NT2/D1 (cell line): ENCODE results near the gene VSTM2L.

ENCODE experiments used
- DNase-seq: peaks from one replicate; pipeline ENCODE4 v3.0.0-alpha.2; 2011; ENCODE audit warnings: low read depth, low spot score
- H3K27me3 ChIP-seq: 2 replicates; pipeline ENCODE4 v1.6.0; 2011; ENCODE audit warnings: mild to moderate bottlenecking; ENCODE audit not compliant: insufficient read length, insufficient read depth
- H3K36me3 ChIP-seq: 2 replicates; pipeline ENCODE4 v1.6.1; 2011; ENCODE audit warnings: mild to moderate bottlenecking, low read length, mixed read lengths; ENCODE audit not compliant: insufficient read depth, insufficient read length
- H3K4me1 ChIP-seq: 2 replicates; pipeline ENCODE4 v1.5.1; 2011; ENCODE audit not compliant: insufficient read depth, insufficient read length
- H3K4me3 ChIP-seq: 2 replicates; pipeline ENCODE4 v1.5.1; 2011; ENCODE audit warnings: low read depth; ENCODE audit not compliant: insufficient read length
- H3K9ac ChIP-seq: 2 replicates; pipeline ENCODE4 v1.6.0; 2011; ENCODE audit warnings: low read depth; ENCODE audit not compliant: insufficient read length
- H3K9me3 ChIP-seq: 2 replicates; pipeline ENCODE4 v1.5.1; 2011; ENCODE audit warnings: mild to moderate bottlenecking, low read length; ENCODE audit not compliant: insufficient read depth
- SUZ12 ChIP-seq: IDR thresholded peaks from 2 replicates; pipeline ENCODE4 v1.6.1; 2011; ENCODE audit not compliant: insufficient read length, insufficient read depth; ENCODE audit errors: extremely low read depth
- YY1 ChIP-seq: IDR thresholded peaks from 2 replicates; pipeline ENCODE4 v1.6.1; 2011; ENCODE audit not compliant: insufficient read length, insufficient read depth
- ZNF274 ChIP-seq: IDR thresholded peaks from 2 replicates; pipeline ENCODE4 v1.6.1; 2011; ENCODE audit warnings: mild to moderate bottlenecking, low read depth, low read length

VSTM2L gene

DNA sequence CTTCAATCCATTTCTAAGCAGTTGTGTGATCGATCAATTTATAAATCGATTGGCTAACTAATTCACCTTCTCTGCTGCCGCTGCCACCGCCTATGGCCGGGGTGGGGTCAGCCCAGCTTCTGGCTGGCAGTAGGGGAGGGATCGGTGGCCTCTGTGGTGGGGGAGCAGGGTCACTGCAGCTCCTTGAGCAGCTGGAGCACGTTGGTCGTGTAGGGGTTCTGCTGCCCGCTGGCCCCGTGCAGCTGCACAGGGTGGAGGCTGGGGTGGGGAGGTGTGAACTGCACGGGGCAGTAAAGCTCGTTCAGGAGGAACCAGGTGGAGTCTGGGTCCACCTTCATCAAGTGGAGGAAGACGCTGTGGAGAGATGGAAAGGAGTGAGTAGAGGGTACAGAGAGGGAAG lies 80.4 kb downstream of the VSTM2L start:
- no peaks in the 10 kb centered on the region for H3K4me1 ChIP-seq
- H3K4me3 ChIP-seq: no peak overlapping the region
- TF ChIP-seq YY1 (no peak), ZNF274 (no peak)
- no peak overlapping the region for H3K9ac ChIP-seq
- no peaks in the 10 kb centered on the region for H3K27me3 ChIP-seq
- H3K9me3 ChIP-seq: no peaks in the 10 kb centered on the region
- H3K36me3 ChIP-seq: peaks cover 34% of the 10 kb centered on the region
- no peak for DNase-seq

- no peak for DNase-seq
- Histone ChIP-seq H3K36me3 (peaks cover 41% of the 10 kb centered on the region), H3K27me3 (no peaks in the 10 kb centered on the region), H3K9me3 (no peaks in the 10 kb centered on the region), H3K4me3 (no peak overlapping the region), H3K4me1 (no peaks in the 10 kb centered on the region), H3K9ac (no peak overlapping the region)
- TF ChIP-seq ZNF274 (no peak), SUZ12 (no peak), YY1 (no peak)
These were observed 81.3 kb downstream of the VSTM2L start for GRCh38 chr20:37984018-37984785.

- no peaks in the 10 kb centered on the region for H3K9me3 ChIP-seq
- no peak overlapping the region for H3K4me3 ChIP-seq
- DNase-seq: no peak
- H3K4me1 ChIP-seq: no peaks in the 10 kb centered on the region
- TF ChIP-seq YY1: no peak
- TF ChIP-seq ZNF274: no peak
- no peak for TF ChIP-seq SUZ12
- H3K36me3 ChIP-seq: peaks cover 55% of the 10 kb centered on the region
- no peak overlapping the region for H3K9ac ChIP-seq
- H3K27me3 ChIP-seq: no peaks in the 10 kb centered on the region
These were observed 83.3 kb downstream of the VSTM2L start for GRCh38 chr20:37986044-37986858.

GRCh38 chr20:37986873-37987601 lies 84.1 kb downstream of the VSTM2L start:
- DNase-seq: no peak
- Histone ChIP-seq H3K36me3 (peaks cover 61% of the 10 kb centered on the region), H3K4me1 (no peaks in the 10 kb centered on the region), H3K4me3 (no peak overlapping the region), H3K9me3 (no peaks in the 10 kb centered on the region), H3K27me3 (no peaks in the 10 kb centered on the region), H3K9ac (no peak overlapping the region)
- no peak for TF ChIP-seq ZNF274

- Histone ChIP-seq H3K9me3 (no peaks in the 10 kb centered on the region), H3K9ac (no peak overlapping the region), H3K36me3 (peaks cover 67% of the 10 kb centered on the region), H3K27me3 (no peaks in the 10 kb centered on the region), H3K4me3 (no peak overlapping the region), H3K4me1 (peaks cover 2% of the 10 kb centered on the region)
- no peak for DNase-seq
- TF ChIP-seq SUZ12 (no peak), YY1 (no peak), ZNF274 (no peak)
These were observed 84.8 kb downstream of the VSTM2L start for GRCh38 chr20:37987602-37988290.

GRCh38 chr20:37988306-37988954 lies 85.5 kb downstream of the VSTM2L start:
- Histone ChIP-seq H3K27me3 (no peaks in the 10 kb centered on the region), H3K36me3 (peaks cover 65% of the 10 kb centered on the region), H3K4me3 (no peak overlapping the region), H3K9me3 (no peaks in the 10 kb centered on the region), H3K4me1 (peaks cover 5% of the 10 kb centered on the region), H3K9ac (no peak overlapping the region)
- no peak for DNase-seq
- TF ChIP-seq YY1: no peak
- TF ChIP-seq SUZ12: no peak
- TF ChIP-seq ZNF274: no peak
